HTR-8/SVneo (cell line): ENCODE data around the gene TEX22.

Experiments
- DNase-seq: peaks from one replicate; pipeline ENCODE4 v3.0.0; 2011; ENCODE audit warnings: low spot score, mixed read lengths; ENCODE audit not compliant: insufficient read length
- FAIRE-seq: peaks from 2 replicates; lab custom pipeline; 2011; peaks lifted over from hg19 to GRCh38; lab: Jason Lieb, UNC

Gene TEX22

DNA sequence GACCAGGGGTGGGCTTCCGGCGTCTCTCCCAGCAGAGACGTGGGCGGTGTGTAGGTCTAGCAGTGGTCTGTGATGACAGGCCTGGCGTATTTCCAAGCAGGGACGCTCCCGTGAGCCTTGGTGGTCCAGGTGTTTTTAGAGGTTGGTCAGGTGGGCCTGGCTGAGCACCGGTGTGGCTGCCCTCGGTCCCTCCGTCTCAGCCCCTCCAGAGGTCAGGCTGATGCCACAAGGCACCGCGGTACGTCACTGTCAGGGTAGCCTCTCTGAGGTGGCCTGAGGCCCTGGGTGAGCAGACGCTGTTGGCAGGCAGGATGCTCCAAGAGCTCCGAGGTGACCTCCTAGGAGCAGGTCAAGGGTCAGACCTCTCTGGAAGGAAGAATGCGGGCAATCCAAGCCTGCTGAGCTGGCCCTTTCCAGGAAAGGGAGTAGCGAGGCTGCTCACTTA is 34.8 kb downstream of the TEX22 start:
- DNase-seq (no peak), FAIRE-seq (no peak)

DNA sequence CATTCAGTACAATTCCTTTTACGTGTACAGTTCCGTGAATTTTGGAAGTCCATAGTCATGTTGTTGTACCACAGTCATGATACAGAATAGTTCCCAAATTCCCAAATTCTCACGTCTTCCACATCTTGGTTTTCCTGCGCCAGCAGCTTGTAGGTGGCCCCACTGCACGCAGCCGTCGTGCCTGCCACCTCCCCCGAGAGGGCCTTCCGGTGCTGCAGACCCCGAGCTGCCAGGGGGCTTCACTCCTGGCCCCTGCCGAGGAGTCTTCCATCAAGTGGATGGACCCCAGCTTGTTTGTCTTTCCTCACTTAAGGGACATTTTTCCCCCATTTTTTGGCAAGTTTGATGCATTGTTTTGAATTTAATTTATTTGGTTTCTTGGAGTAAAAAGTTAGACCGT is 38.1 kb downstream of the TEX22 start:
- FAIRE-seq (no peak), DNase-seq (no peak)

DNA sequence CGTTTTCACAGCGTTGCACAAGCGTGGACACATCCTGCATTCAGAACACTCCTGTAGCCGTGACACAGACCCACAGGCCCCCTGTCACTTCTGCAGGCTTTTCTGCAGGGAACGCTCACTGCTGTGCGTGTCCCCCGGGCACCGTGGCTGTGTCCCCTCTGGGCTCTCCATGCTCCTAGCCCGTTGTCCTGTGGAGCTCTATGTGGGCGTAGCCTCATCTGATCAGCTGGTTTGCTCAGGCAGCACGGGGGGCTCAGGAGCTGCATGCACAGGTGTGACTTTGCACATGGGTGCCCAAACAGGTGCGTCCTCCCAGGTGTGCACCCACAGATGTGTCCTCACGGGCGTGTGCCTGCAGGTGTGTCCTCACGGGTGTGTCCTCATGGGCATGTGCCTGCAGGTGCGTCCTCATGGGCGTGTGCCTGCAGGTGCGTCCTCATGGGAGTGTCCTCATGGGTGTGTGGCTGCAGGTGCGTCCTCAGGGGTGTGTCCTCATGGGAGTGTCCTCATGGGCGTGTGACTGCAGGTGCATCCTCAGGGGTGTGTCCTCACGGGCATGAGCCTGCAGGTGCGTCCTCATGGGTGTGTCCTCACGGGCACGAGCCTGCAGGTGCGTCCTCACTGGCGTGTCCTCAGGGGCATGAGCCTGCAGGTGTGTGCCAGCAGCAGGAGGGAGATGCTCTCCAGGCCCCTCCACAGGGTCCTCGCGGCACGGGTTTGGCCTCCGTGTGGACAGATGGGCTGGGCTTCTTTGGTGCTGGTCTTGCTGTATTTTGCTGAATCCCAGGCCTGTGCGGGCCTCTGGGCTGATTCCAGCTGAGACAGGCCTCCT is 38.8 kb downstream of the TEX22 start:
- DNase-seq, result no peak
- FAIRE-seq, result no peak

DNA sequence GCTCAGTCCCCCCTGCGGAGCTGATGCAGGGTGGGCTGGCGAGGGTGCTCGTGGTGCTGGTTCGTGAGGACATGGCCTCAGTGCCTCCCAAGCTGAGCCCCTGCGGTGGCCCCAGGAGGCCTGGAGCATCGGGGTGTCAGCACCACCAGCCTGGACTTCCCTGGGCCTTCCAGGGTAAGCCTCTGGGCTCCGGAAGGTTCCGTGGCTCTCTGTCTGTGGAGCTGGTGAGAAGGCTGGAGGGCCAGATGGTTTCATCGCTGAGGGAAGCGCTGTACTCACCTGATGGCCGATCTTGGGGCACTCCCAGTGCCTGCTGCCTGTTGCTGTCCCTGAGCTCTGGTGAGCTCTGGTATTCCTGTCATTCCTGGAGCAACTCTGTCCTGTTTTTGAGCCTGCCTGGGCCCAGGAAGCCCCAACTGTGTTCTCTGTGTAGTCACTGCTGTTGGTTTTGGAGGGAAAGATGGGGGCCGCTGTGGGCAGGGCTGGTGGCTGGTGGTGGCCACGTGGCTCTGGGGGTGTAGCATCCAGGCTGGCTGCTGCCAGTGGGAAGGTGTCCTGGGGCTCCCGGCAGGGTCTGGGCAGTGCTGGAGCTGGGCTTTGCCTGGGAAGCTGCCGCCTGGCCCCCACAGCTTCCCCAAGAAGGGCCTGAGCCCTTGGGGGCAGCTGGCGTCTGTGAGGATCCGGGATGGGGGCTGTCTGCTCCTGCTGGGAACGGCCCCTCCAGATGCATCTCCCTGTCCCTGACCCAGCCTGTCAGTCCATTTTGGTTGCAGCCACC is 39.6 kb downstream of the TEX22 start:
- DNase-seq (no peak), FAIRE-seq (no peak)

DNA sequence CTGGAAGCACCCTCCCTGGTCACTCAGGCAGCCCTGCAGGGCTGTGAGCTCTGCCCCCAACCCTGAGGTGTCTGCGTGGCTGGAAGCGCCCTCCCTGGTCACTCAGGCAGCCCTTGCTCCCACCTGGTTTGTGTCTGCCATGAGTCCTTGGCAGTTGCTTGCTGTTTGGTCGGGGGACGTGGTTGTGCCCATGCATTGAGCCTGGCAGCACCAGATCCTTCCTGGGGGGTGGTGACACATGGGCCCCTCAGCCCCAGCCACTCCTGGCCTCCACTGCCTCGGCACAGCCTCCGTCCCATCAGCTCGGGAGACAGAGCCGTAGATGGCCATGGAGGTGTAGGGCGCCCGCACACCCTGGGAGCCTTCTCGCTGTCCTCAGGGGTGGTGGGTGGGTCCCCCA is 40.8 kb downstream of the TEX22 start:
- DNase-seq (no peak), FAIRE-seq (peak; percentile 33)

- DNase-seq (no peak), FAIRE-seq (no peak)
These were observed 41.6 kb downstream of the TEX22 start for GRCh38 chr14:105439710-105440553.

DNA sequence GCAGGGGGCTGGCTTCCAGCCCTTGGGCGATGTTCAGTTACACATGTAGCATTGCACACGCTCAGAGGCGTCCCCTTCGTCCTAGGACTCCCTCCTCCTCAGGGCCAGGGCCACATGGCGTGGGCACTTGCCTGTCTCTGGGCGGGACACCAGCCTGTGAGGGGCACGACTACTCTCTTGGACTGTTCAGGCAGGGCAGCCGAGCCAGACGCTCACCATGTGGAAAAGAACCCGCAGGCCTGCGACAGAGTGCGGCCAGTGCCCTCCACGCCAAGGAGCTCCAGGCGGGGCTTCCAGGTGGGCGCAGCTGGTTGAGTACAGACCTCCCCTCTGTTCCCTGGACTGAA is 42.2 kb downstream of the TEX22 start:
- no peak for FAIRE-seq

DNA sequence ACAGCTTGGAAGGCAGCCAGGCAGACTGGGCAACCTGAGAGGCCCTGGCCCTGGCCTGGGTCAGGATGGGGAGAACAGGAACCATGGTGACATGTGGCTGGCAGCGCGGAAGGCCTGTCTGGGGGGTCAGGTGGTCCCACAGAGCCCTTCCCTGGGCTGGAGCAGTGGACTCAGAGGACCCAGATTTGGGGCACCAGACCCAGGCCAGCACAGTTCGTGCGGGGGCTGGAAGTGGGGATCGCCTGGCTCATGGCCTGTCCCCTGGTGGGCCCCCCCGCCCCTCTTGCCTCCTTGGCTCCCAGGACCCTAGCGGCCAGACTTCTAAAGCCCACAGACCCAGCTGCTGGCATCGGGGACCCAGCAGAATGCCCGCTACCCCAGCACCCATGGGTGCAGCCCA is 42.7 kb downstream of the TEX22 start:
- DNase-seq, result no peak
- no peak for FAIRE-seq

More for the DNA sequence above, 42.2 kb downstream of the TEX22 start:
- no peak for DNase-seq

DNA sequence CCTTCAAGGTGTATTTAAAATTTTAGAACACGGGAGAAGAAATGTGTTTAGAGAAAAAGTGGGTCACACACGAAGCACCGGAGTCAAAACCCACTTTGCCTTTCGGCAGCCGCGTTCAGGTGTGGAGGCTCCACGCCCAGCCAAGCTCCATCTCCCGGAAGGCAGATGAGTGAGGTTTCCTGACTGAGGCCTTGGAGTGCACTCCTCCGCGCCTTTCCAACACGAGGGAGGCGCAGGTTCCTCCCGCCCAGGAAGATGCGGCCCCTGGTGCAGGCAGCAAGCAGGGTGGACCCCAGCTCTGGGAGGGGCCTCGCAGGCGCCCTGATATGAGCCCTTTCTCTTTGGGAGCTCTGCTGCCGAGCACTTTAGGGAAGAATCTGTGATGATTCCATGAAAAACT is 43.8 kb downstream of the TEX22 start:
- FAIRE-seq (no peak), DNase-seq (no peak)

DNA sequence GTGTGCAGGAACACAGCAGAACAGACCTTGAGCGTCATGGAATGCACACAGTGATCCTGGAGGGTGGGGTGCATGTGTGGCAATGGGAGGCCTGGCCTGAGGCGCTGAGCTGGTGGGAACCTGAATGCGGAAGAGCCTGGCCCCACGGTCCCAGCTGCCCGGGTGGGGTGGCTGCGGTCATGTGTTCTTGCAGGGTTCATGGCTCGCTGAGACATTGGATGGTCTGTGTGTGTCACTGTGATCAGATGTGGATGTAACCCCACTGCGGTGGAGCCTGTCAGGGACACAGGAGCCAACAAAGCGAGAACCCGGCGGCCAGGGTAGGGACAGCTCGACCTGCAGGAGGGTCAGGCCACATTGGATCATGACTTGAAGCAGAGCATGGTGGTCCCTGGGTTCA is 44.5 kb downstream of the TEX22 start:
- DNase-seq (no peak), FAIRE-seq (peak; percentile 13)

DNA sequence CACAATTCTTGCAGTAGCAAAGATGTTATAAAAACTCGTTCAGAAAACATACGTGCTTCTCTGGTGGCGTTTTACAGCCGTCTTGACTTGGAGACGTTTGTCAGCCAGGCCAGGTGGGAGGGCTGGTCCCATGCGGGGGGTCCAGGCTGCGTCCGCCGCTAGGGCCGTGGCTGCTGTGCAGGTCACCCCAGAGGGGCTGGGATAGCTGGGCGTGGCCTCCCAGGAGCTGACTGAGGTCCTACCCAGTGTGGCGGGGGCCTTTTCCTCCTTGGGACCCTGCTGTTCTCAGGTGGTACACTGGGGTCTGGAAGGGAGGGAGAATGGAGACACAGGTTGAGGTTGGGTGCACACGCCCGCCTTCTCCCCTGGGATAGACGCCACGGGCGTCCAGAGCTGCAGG is 46.5 kb downstream of the TEX22 start:
- DNase-seq (no peak), FAIRE-seq (no peak)

GRCh38 chr14:105445290-105445689 is 47.0 kb downstream of the TEX22 start:
- FAIRE-seq (no peak), DNase-seq (no peak)

GRCh38 chr14:105445901-105446845 is 47.8 kb downstream of the TEX22 start:
- no peak for FAIRE-seq
- no peak for DNase-seq

DNA sequence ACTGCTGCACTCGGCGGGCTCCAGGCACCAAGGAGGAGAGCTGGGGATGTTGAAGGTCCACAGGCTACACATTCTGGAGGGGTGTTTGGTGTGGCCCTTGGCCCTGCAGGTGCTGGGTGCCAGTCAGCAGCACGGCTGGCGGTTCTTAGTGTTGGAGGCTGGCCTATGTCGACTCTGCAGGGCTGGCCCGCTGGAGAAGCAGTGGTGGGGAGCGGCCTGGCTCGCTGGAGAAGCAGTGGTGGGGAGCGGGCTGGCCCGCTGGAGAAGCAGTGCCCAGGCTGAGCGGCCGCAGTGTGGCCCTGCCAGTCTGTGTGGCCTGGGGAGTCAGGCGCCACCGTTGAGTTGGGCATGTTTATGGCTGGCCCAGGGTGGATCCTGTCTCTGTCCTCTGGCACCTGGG is 48.6 kb downstream of the TEX22 start:
- no peak for DNase-seq
- FAIRE-seq, result no peak

DNA sequence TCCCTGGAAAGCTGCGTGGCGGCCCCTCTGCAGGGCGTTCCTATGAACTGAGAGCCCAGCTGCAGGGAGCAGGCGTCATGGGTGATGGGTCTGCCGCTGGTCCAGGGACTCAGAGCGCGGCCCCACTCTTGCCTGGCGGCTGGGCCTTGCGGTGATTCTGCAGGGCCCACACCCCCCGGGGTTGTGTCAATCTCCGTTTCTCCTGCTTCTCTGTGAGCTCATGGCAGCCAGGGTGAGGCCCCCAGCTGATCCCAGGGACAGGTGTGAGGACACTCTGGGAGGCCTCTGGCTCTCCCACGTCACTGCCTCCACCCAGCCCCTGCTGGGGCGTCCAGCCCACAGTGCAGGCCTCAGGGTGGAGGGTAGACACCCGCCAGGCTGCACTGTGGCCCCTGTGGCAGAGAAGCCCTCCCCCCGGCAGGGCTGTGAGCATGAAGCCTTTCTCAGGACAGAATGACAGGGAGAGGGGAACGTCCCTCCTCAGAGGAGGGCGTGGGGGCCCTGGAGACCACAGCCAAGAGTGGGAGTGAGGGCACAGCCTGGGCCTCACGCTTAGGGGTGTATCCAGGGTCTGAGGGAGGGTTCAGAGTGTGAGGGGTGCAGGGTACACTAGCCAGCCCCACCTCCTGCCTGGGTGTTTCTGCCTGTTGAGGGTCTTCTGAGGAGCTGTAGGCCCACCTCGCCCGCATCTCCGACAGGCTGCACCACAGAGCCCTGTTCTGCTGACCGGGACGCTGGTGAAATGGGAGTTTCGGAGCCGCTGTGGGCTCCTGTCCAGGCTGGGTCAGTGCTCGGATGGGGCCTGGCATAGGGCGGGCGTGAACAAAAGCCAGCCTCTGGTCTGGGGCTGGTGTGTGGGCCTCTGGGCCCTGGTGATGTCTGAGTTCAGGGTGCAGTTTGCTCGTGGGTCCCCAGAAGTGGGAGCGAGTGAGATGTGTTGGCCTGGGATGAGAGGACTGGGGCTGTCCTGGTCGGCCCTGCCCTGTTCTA is 49.6 kb downstream of the TEX22 start:
- FAIRE-seq, result no peak
- DNase-seq, result no peak

- no peak for FAIRE-seq
- DNase-seq, result peak; percentile 61
These were observed 50.4 kb downstream of the TEX22 start for GRCh38 chr14:105448706-105449111.

GRCh38 chr14:105449276-105450122 is 51.2 kb downstream of the TEX22 start:
- FAIRE-seq (no peak), DNase-seq (no peak)

- FAIRE-seq, result no peak
These were observed 51.8 kb downstream of the TEX22 start for GRCh38 chr14:105450123-105450505.

More at GRCh38 chr14:105450123-105450505, 51.8 kb downstream of the TEX22 start:
- DNase-seq, result no peak
